ENCODE results near the gene DAZAP1.

Gene DAZAP1

DNA sequence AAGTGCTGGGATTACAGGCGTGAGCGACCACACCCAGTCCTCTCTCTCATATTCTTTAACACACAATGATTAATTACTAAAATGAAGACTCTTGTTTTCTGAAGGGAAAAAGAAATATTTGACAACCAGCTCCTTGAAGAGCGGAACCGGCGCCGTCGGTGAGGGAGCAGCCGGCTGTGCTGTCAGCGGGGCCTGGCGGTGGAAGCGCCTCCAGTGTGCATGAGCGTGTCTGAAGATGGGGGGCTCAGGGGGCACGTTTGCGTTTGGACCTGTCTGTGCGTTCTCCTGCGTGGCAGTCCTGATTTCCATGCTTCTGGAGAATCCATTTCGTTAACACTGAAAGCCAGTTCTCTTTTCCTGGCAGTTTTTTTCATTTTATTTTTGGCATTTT, 31.0 kb upstream of the DAZAP1 start:
- Histone ChIP-seq H3F3A (ENCODE audit: low read depth) (no peaks in the 10 kb centered on the region), H3K4me1 (ENCODE audit: insufficient read depth, low read length, poor library complexity, severe bottlenecking) (no peaks in the 10 kb centered on the region), H4K20me1 (ENCODE audit: insufficient read depth, low read length, poor library complexity, severe bottlenecking) (no peaks in the 10 kb centered on the region), H3K9me3 (ENCODE audit: insufficient read depth, low read depth, low read length) (no peaks in the 10 kb centered on the region), H3K4me2 (ENCODE audit: low read depth, low read length, poor library complexity, severe bottlenecking) (no peak overlapping the region), H3K27me3 (ENCODE audit: insufficient read depth, low read length, poor library complexity, severe bottlenecking) (no peaks in the 10 kb centered on the region), H2AFZ (ENCODE audit: low read length) (no peak overlapping the region), H3K9ac (ENCODE audit: low read depth, low read length, poor library complexity, severe bottlenecking) (no peak overlapping the region), H3K79me2 (ENCODE audit: insufficient read depth, low read length) (no peaks in the 10 kb centered on the region), H3K36me3 (ENCODE audit: insufficient read depth, low read length) (peaks cover 13% of the 10 kb centered on the region; the same call in 1 of the 2 replicates), H3K4me3 (ENCODE audit: low read length, poor library complexity, severe bottlenecking) (no peak overlapping the region), H3K9me2 (replicated peaks; ENCODE audit: low read depth, low read length) (no peaks in the 10 kb centered on the region)
- TF ChIP-seq, protein P1, sequence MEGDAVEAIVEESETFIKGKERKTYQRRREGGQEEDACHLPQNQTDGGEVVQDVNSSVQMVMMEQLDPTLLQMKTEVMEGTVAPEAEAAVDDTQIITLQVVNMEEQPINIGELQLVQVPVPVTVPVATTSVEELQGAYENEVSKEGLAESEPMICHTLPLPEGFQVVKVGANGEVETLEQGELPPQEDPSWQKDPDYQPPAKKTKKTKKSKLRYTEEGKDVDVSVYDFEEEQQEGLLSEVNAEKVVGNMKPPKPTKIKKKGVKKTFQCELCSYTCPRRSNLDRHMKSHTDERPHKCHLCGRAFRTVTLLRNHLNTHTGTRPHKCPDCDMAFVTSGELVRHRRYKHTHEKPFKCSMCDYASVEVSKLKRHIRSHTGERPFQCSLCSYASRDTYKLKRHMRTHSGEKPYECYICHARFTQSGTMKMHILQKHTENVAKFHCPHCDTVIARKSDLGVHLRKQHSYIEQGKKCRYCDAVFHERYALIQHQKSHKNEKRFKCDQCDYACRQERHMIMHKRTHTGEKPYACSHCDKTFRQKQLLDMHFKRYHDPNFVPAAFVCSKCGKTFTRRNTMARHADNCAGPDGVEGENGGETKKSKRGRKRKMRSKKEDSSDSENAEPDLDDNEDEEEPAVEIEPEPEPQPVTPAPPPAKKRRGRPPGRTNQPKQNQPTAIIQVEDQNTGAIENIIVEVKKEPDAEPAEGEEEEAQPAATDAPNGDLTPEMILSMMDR (conservative IDR thresholded peaks at IDR 0.05; ENCODE audit: low read length) = no peak
- TF ChIP-seq EZH2phosphoT487 (IDR thresholded peaks at IDR 0.05; ENCODE audit: borderline replicate concordance) = no peak

DNA sequence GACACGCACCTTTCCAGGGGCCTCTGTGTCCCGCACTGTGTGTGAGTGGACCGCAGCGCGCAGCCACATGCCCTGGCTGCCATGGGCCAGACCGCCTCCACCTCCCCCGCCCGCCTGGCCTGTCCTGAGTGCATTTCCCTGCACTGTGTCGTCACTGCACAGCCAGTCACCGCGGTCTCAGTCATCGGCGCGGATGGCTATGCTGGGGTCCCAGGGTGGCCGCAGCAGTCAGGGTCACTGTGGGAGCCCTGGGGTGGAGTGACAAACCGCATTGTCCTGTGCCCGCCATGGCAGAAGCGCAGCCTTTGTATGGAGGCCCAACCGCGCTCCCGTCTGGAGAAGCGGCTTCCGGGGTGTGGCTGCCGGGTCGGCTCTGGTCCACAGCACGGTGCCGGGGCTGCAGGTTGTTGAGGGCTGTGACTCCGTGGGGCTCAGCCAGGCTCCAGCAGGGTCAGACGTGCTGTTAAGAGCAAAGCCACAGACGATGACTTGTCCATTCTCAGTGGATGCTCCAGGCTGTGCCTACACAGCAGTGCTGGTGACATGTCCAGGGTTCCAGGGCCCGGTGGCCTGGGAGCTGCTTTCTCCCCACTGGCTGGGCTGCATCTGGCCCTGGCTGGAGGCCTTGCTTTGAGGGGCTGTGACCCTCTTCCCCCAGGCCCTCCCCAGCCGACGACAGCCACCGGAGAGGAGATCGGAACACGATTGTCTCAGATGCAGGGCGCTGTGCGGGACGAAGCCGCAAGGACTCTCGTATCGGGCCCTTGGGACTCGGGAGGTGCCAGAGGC, 30.0 kb upstream of the DAZAP1 start:
- Histone ChIP-seq H3K9me3 (ENCODE audit: insufficient read depth, low read depth, low read length) (no peaks in the 10 kb centered on the region), H3K4me2 (ENCODE audit: low read depth, low read length, poor library complexity, severe bottlenecking) (no peak overlapping the region), H4K20me1 (ENCODE audit: insufficient read depth, low read length, poor library complexity, severe bottlenecking) (no peaks in the 10 kb centered on the region), H3K27me3 (ENCODE audit: insufficient read depth, low read length, poor library complexity, severe bottlenecking) (no peaks in the 10 kb centered on the region), H3K9me2 (replicated peaks; ENCODE audit: low read depth, low read length) (no peaks in the 10 kb centered on the region), H3K36me3 (ENCODE audit: insufficient read depth, low read length) (peaks cover 13% of the 10 kb centered on the region; the same call in 1 of the 2 replicates), H3K79me2 (ENCODE audit: insufficient read depth, low read length) (no peaks in the 10 kb centered on the region), H2AFZ (ENCODE audit: low read length) (no peak overlapping the region), H3F3A (ENCODE audit: low read depth) (no peaks in the 10 kb centered on the region), H3K9ac (ENCODE audit: low read depth, low read length, poor library complexity, severe bottlenecking) (no peak overlapping the region), H3K4me3 (ENCODE audit: low read length, poor library complexity, severe bottlenecking) (no peak overlapping the region), H3K4me1 (ENCODE audit: insufficient read depth, low read length, poor library complexity, severe bottlenecking) (no peaks in the 10 kb centered on the region)
- no peak for TF ChIP-seq EZH2phosphoT487 (IDR thresholded peaks at IDR 0.05; ENCODE audit: borderline replicate concordance)
- TF ChIP-seq, protein P1 (conservative IDR thresholded peaks at IDR 0.05; ENCODE audit: low read length) = no peak

DNA sequence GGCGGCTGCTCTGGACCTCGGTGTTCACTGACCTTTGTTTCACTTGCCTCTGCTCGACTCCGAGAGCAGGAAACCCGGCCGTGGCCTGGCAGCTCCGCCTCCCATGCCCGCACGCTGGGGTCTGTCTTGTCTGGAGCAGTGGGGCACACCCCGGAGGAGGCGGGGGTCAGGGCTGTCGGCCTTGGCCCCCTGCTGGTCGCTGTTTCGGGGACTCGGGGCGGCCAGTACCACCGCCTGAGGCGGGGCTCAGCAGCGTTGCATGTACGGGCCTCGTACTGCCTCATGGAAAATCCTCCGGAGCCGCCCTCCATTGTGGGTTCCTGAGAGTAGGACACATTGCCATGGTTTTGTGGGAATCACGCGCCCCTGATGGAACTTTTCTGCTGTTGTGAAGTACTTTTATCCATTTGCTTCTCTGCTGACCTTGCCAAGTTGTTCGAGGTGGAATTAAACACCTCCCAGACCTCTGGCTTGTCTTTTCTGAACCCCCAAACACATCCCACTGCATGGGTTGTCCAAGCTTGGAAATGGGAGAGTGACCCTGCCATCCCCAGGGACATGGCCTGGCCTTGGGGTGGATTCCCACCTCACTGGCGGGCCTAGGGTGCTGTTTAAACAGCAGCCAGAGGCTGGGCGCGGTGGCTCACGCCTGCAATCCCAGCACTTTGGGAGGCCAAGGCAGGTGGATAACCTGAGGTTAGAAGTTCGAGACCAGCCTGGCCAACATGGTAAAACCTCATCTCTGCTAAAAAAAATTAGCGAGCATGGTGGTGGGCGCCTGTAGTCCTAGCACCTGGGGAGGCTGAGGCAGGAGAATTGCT, 29.2 kb upstream of the DAZAP1 start:
- no peak for TF ChIP-seq EZH2phosphoT487 (IDR thresholded peaks at IDR 0.05; ENCODE audit: borderline replicate concordance)
- TF ChIP-seq, protein P1 (conservative IDR thresholded peaks at IDR 0.05; ENCODE audit: low read length) = no peak
- no peaks in the 10 kb centered on the region for H3K27me3 ChIP-seq (ENCODE audit: insufficient read depth, low read length, poor library complexity, severe bottlenecking)
- no peak overlapping the region for H2AFZ ChIP-seq (ENCODE audit: low read length)
- no peaks in the 10 kb centered on the region for H3K4me1 ChIP-seq (ENCODE audit: insufficient read depth, low read length, poor library complexity, severe bottlenecking)
- H3K9ac ChIP-seq (ENCODE audit: low read depth, low read length, poor library complexity, severe bottlenecking) = no peak overlapping the region
- H3K4me3 ChIP-seq (ENCODE audit: low read length, poor library complexity, severe bottlenecking) = no peak overlapping the region
- no peaks in the 10 kb centered on the region for H3K79me2 ChIP-seq (ENCODE audit: insufficient read depth, low read length)
- no peaks in the 10 kb centered on the region for H3K9me3 ChIP-seq (ENCODE audit: insufficient read depth, low read depth, low read length)
- H3K36me3 ChIP-seq (ENCODE audit: insufficient read depth, low read length) = peaks cover 10% of the 10 kb centered on the region; the same call in 1 of the 2 replicates
- no peaks in the 10 kb centered on the region for H4K20me1 ChIP-seq (ENCODE audit: insufficient read depth, low read length, poor library complexity, severe bottlenecking)
- H3K4me2 ChIP-seq (ENCODE audit: low read depth, low read length, poor library complexity, severe bottlenecking) = no peak overlapping the region
- no peaks in the 10 kb centered on the region for H3F3A ChIP-seq (ENCODE audit: low read depth)
- H3K9me2 ChIP-seq (replicated peaks; ENCODE audit: low read depth, low read length) = no peaks in the 10 kb centered on the region

Measured in Loucy (cell line).